ELR (cell line): ENCODE data around the gene PAX3.

Experiments
- DNase-seq: peaks from one replicate; pipeline ENCODE4 v3.0.0-alpha.2; 2015; ENCODE audit warnings: low read depth

The PAX3 gene

GRCh38 chr2:222296911-222297599 is 1.7 kb downstream of the PAX3 start:
- DNase-seq = peak; percentile 80

DNA sequence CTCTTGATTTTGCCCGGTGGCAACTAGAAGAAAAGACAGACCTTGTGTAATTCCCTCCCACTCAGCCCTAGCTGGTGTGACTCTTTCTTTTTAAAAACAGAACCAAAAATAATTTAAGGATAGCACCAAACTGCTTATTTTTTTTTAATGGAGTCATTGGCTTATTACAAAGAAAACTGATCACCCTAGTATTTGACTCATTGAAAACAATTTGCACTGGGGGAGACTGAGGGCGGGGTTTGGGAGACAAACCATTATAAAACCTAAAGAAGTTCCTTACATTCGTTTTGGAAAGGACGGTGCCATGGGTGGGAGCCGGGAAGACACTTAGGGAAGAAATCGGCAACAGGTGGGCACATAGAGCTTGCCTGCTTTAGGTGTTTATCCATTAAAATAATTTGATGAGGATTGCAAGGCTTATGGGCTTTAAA is 2.5 kb downstream of the PAX3 start:
- peak; percentile 47 for DNase-seq

- peak; percentile 48 for DNase-seq
Observed at GRCh38 chr2:222295368-222296062, 3.3 kb downstream of the PAX3 start.

DNA sequence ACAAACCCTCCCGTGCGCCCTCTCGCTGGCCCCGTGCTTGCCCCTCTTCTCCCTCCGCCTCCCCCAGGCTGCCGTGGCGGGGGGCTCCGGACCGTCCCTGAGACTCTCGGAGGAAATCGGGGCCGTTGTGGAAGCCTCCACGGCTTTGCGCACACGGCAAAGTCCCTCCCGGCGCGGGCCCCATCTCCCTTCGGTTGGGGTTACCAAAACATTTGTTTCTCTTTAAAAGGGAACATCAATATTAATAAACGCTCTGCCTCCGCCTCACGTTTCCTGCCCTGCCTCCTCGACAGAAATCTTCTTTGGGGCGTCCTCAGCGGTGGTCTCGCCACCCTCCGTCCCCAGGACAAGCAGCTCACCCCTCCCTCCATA is 3.8 kb downstream of the PAX3 start:
- DNase-seq = peak; percentile 14

DNA sequence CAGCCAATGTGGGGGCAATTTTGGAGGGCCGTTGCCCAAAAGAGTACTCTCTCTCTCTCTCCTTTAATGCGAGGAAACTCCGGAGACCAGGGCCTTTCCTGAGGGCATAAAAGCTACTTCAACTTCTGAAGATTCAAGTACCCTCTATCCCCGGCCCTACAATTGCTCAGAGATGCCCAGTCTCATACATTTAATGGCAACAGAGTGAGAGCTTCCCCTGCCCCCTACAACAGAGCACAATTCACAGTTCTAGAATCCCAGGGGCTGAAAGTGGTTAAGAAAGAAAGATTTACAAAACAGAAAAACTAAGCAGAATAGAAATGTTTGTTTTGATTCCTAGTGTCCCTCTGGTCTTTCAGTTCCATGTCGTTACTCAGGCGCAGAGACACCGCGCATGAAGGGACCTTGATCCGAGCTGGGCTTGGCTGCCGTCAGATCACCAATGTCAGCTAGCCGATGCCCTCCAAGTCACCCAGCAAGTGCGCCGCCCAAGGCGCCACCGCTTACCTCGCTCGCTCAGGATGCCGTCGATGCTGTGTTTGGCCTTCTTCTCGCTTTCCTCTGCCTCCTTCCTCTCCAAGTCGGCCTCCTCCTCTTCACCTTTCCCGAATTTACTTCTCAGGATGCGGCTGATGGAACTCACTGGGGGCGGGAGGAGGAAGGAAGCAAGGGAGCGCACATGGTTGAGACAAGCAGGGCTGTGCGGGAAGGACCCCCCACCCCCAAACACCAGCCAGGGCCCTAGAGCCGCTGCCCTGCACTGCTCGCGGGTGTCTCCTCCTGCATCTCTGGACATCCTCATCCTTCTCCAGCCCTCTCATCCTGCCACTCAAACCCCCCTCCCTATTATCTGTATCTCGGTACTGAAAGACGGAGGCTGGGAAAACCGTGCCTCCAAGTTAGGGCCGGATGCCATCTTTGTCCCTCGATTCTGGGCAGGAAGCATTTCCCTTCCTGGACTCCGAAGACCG is 4.9 kb downstream of the PAX3 start:
- DNase-seq = no peak

- DNase-seq = no peak
Observed at GRCh38 chr2:222292149-222293134, 6.4 kb downstream of the PAX3 start.

DNA sequence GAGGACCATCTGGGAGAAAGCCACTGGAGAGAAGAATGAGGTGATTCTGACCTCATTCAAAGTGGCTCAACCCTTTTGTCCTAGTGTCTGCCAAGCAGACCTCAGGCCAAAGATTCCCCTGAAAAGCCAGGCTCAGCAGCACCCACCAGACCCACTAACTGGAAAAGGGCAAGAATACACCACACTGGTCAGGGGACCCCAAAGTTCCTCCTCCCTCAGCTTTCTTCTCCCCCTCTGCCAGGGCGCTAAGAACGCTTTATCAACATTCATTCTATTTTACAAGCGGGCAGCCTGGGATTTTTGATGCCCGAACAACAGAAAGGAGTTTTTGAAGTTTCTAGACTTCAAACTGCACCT is 7.3 kb downstream of the PAX3 start:
- no peak for DNase-seq

- peak; percentile 90 for DNase-seq
Observed at GRCh38 chr2:222290736-222291484, 7.9 kb downstream of the PAX3 start.

DNA sequence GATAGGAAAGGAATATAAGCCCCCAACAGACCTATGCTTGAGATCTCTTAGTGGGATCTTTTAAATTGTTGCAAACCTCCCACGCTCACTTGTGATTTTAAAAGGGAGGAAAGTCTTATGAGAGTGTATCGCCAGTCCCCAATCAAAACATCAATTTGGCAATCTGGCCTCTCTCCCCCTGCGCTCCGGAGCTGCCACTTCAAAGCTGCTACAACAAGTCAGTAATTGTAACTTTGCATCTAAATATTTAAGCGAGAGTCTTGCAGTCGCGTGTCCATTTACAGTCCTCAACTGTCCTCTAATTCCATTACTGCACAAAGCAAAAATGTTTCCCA is 8.4 kb downstream of the PAX3 start:
- DNase-seq = no peak

DNA sequence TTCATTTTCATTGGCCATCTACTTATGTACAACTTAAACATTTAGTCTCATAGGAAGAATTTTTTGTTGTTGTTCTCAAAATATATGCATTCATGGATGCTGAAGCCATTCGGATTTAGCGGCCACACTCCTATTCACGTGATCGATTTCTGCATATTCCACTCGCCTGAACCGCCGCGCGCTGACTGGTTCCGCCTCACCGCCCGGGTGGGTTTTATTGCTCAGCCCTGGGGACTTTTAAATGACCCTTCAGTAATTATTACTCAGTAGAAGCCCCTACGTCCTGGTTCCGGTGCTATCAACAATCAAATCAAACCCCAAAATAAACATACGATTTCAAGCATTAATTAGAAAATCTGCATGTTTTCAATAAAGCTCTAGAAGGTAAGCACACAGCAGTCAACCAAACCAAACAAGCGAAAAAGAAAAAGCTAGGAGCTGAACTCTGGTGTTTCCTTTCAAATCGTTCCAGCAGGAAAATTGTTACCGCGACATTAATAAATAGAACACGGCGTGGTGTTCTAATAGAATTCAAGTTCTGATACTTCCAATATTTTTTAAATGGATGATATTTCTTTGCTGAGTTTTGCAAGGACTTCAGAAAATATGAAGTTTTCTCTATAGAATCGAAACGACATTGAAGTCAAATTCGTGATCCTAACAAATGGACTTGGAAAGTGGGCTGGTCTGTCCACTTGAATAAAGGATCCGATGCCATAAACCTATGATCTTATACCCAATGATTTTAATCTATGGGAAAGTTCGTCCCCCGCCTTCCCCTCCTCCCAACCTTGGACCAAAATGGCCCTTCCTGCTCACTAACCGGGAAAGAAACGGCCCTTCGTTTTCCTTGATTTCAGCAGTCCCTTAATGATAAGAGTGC is 9.3 kb downstream of the PAX3 start:
- DNase-seq = no peak

GRCh38 chr2:222288590-222289277 is 10.1 kb downstream of the PAX3 start:
- no peak for DNase-seq

DNA sequence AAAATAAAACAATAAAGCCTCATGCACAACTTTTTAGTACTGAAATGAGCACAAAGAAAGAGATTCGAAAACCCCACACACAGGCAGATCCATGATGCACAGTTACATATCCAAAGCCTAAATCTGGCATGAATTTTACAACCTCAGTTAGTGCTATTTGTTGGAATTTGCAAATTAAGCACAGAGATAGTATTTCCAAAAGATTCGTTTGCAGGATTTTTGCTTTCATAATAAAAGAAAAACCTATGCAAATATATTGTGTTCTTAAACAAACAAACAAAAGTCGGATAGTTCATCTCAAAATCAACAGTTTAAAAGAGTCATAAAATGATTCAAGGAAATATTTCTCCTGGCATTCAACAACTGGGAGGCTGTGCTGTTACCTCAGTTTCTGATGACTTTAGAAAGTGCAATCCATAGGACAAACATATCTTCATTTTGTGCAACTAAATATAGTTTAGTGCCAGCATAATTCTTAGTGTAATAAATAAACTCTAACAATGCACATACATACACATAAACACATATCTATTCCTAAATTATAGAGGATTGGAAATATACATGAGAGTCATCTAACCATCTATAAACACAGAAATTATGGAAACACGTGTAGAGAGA is 10.8 kb downstream of the PAX3 start:
- DNase-seq = no peak

DNA sequence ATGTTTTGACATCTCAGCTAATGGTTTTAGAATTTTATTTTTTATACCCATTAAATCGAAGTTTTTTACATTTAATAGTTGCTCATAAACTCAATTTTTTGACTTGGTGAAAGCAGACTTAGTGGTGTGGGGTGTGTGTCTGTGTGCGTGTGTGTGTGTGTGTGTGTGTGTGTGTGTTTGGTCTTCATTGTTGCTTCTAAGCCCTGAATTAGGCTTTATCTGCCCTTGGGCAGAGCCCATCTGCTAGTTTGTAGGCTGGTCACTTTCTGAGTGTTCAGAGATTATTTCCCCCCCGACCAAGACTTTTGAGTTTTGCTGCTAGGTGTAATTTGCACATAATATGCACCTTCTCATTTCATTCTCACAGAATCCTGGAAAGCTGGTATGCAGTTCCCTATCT is 14.3 kb downstream of the PAX3 start:
- DNase-seq = no peak

DNA sequence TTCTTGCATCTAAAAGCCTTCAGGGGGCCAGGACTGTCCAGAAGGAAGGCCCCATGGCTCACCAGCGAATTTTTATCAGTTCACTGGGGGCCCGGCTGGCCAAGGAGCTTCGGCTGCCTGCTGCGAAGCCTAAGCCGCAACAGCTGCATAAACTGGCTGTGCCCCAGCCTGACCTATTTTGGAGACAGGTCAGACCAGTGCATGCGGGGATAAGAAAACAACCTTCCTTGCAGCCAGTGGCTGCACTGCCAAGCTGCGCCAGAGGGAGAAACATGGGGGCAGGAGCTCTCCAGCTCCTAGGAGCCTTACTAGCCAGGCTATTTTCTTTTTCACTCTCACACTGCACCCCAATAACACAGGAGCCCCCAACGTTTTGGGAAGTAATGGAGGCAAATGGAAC is 15.2 kb downstream of the PAX3 start:
- DNase-seq = no peak

DNA sequence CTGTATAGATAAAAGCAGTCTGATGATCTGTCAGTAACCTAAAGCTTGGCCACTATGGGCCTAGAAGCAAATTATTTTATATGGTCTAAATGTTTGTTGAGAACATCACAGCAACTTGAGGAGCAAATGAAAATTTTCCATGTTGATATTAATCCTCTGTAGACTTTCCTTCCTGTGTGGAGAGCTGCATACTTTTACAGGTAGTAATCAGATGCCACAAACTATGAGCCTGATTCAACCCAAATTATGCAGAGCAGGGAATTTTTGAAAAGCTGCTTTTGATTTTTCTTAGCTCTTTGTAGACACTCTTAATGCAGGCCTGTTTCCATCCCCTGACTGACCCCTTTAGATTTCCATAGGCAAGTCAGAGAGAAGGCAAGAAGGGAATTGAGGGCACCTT is 17.3 kb downstream of the PAX3 start:
- DNase-seq = peak; percentile 34

- DNase-seq = no peak
Observed at GRCh38 chr2:222280795-222281194, 18.0 kb downstream of the PAX3 start.

DNA sequence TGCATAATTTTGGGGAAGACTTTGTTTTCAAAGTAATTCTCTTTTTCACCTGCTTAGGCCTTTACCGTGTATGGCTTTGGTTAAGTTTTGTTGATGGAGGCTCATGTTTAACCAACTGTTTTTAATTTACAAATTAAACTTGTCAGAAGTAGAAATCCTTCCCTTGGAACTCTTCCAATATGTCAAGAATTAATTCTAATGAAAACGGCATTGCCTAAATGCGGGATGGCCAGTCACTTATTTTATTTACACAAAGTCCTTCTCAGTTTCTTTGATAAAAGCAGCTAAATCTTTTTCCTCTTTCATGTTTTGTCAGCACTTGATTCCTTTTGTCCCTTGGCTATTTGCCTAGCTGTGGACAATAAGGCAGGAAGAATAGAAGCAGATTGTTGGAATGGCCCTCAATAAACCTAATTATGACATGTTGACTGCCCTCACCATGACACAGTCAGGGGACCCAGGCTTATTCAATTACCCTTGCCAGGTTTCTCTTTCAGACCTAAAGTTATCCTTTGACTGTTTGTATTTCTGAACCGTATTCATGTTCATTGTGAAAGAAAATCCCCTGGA is 26.3 kb downstream of the PAX3 start:
- DNase-seq = no peak

GRCh38 chr2:222271854-222272253 is 26.9 kb downstream of the PAX3 start:
- DNase-seq = no peak

DNA sequence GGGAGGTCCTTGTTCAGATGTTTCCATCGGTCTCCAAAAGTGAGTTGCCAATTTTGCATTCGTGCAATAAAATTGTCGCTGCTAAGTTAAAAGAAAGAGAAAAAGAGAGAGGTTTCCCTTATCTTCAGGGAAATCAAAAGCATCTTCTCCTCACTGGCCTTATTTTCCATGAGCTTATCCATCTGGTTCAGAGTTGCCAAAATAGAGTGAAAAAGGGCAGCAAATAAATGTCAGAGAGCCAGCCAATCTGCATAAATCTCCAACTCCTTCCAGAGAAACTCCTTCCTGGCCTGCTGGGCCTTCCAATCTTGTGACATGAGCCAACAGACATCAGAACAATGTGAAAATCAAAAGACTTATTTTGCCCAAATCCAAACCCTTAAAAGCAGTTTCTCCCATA is 28.4 kb downstream of the PAX3 start:
- no peak for DNase-seq
